Duodenal mucosa (tissue), 2 donors: Measurements from ENCODE around the gene PALLD.

Source experiments
- H3K27ac ChIP-seq: one replicate; pipeline ENCODE4 v1.7.0; 2013; ENCODE audit warnings: low read depth, low read length
- H3K27me3 ChIP-seq, 2 donors: one replicate each; pipeline ENCODE4 v1.7.0; 2013; ENCODE audit warnings: low read length in 2 of 2, control low read depth in 1 of 2; ENCODE audit not compliant: insufficient read depth in 2 of 2, control insufficient read depth in 1 of 2
- H3K36me3 ChIP-seq, 2 donors: one replicate each; pipeline ENCODE4 v1.7.0; 2013; ENCODE audit warnings: low read length in 2 of 2, control low read depth in 1 of 2; ENCODE audit not compliant: insufficient read depth in 2 of 2, control insufficient read depth in 1 of 2
- H3K4me1 ChIP-seq, 2 donors: one replicate each; pipeline ENCODE4 v1.7.0; 2013; ENCODE audit warnings: low read length in 2 of 2, control low read depth in 1 of 2; ENCODE audit not compliant: insufficient read depth in 2 of 2, control insufficient read depth in 1 of 2
- H3K4me3 ChIP-seq, 2 donors: one replicate each; pipeline ENCODE4 v1.7.0; 2013; ENCODE audit warnings: low read length in 2 of 2, low read depth in 1 of 2
- H3K9ac ChIP-seq, 2 donors: one replicate each; pipeline ENCODE4 v1.7.0; 2013; ENCODE audit warnings: low read length in 2 of 2, low read depth in 1 of 2
- H3K9me3 ChIP-seq, 2 donors: one replicate each; pipeline ENCODE4 v1.7.0; 2013; ENCODE audit warnings: low read length in 2 of 2, control low read depth in 1 of 2; ENCODE audit not compliant: control insufficient read depth in 1 of 2

The PALLD gene

GRCh38 chr4:168551945-168552695, 55.3 kb downstream of the PALLD start:
- Histone ChIP-seq H3K4me1 (no peaks in the 10 kb centered on the region), H3K4me3 (no peak overlapping the region), H3K9ac (no peak overlapping the region), H3K9me3 (no peaks in the 10 kb centered on the region), H3K27me3 (no peaks in the 10 kb centered on the region), H3K27ac (no peak overlapping the region), H3K36me3 (no peaks in the 10 kb centered on the region)

DNA sequence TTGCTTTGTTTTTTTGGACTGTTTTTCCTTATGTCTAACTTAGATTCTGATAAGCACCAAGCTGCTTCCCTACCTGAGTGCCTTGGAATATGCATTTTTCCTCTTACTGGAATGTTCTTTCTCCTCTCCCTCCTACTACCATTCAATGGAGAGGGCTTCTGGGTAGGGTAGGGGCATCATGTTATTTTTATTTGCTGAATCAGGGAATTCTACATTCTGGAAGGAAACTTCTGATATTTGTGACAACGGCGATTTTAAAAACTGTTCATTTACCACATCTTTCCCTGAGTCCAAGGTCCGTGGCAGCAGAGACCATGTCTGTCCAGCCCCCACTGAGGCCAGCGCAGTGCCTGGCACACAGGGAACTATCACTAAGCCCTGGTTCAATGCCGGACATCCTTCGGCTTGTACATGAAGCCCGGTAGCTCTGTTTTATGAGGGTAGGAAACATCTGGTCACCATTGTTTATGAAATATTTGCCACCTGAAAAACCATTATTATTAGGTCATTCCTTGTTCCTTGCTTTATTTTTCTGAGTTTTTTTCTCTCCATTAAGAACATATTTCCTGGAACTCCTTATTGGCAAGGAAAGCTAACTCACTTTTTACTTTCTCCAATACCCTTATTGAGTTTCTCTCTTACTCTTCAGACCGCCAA, 57.0 kb downstream of the PALLD start:
- Histone ChIP-seq H3K9ac (no peak overlapping the region), H3K4me3 (no peak overlapping the region), H3K27me3 (no peaks in the 10 kb centered on the region), H3K9me3 (no peaks in the 10 kb centered on the region), H3K27ac (no peak overlapping the region), H3K4me1 (peaks cover 0 to 5% of the 10 kb centered on the region in 2 donors), H3K36me3 (no peaks in the 10 kb centered on the region)

DNA sequence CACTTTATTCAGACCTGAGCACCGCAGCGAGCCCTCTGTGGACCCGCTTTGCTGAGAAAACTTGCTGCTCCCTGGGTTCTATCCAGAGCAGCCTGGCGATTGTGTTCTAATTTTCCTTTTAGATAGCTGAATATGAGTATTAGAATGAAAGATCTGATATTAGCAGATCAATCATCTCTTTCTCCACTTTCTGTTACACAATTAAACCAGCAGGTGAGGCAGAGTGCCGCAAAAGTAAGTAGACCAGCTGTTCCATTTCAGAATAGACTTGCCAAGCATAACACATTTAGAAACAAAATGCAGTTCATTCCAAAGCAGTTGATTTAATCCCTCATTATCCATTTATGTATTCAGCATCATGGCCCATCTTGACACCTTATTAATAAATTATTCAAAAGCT, 58.6 kb downstream of the PALLD start:
- Histone ChIP-seq H3K27ac (no peak overlapping the region), H3K36me3 (no peaks in the 10 kb centered on the region), H3K4me1 (peaks cover 0 to 9% of the 10 kb centered on the region in 2 donors), H3K4me3 (no peak overlapping the region), H3K9ac (no peak overlapping the region), H3K27me3 (no peaks in the 10 kb centered on the region), H3K9me3 (no peaks in the 10 kb centered on the region)

GRCh38 chr4:168557658-168558057, 60.8 kb downstream of the PALLD start:
- no peak overlapping the region for H3K4me3 ChIP-seq
- H3K27me3 ChIP-seq: no peaks in the 10 kb centered on the region
- no peaks in the 10 kb centered on the region for H3K36me3 ChIP-seq
- H3K4me1 ChIP-seq: peaks cover 0 to 9% of the 10 kb centered on the region in 2 donors
- H3K9ac ChIP-seq: no peak overlapping the region
- no peaks in the 10 kb centered on the region for H3K9me3 ChIP-seq
- H3K27ac ChIP-seq: no peak overlapping the region

GRCh38 chr4:168558599-168558998, 61.7 kb downstream of the PALLD start:
- Histone ChIP-seq H3K36me3 (no peaks in the 10 kb centered on the region), H3K9me3 (no peaks in the 10 kb centered on the region), H3K27me3 (no peaks in the 10 kb centered on the region), H3K9ac (no peak overlapping the region), H3K4me3 (no peak overlapping the region), H3K4me1 (peaks cover 0 to 9% of the 10 kb centered on the region in 2 donors), H3K27ac (no peak overlapping the region)

- Histone ChIP-seq H3K9me3 (no peaks in the 10 kb centered on the region), H3K4me3 (no peak overlapping the region)
These were observed 63.6 kb downstream of the PALLD start for GRCh38 chr4:168560184-168561180.

GRCh38 chr4:168562041-168562571, 65.3 kb downstream of the PALLD start:
- no peak overlapping the region for H3K4me3 ChIP-seq
- H3K27ac ChIP-seq: no peak overlapping the region
- H3K36me3 ChIP-seq: no peaks in the 10 kb centered on the region
- no peaks in the 10 kb centered on the region for H3K9me3 ChIP-seq
- no peaks in the 10 kb centered on the region for H3K27me3 ChIP-seq
- no peak overlapping the region for H3K9ac ChIP-seq
- peaks cover 0 to 9% of the 10 kb centered on the region in 2 donors for H3K4me1 ChIP-seq

More at GRCh38 chr4:168560184-168561180, 63.6 kb downstream of the PALLD start:
- H3K9ac ChIP-seq: no peak overlapping the region
- H3K27ac ChIP-seq: no peak overlapping the region
- no peaks in the 10 kb centered on the region for H3K36me3 ChIP-seq
- peaks cover 0 to 9% of the 10 kb centered on the region in 2 donors for H3K4me1 ChIP-seq
- no peaks in the 10 kb centered on the region for H3K27me3 ChIP-seq

DNA sequence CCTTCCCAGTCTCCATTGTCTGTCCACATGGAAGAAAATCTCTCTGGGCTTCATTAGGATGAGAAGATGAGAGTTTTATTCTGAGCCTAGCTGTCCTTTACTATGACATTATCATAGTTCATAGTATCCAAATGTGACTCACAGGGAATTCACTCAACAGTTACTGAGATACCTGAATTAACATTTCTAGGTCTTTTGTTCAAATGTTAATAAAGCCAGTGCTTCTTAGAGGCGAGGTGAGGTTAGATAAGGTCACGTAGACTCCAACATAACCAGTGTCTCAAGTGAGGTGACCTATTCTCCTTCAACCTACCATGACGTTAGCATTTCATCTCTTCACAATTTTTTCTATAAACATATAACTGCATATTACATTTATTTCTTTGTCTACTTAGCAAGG, 67.2 kb downstream of the PALLD start:
- Histone ChIP-seq H3K9me3 (no peaks in the 10 kb centered on the region), H3K4me3 (no peak overlapping the region), H3K27me3 (no peaks in the 10 kb centered on the region), H3K27ac (no peak overlapping the region), H3K9ac (no peak overlapping the region), H3K4me1 (peaks cover 0 to 4% of the 10 kb centered on the region in 2 donors), H3K36me3 (no peaks in the 10 kb centered on the region)

GRCh38 chr4:168565130-168565529, 68.3 kb downstream of the PALLD start:
- H3K27ac ChIP-seq: no peak overlapping the region
- H3K9me3 ChIP-seq: no peaks in the 10 kb centered on the region
- peaks cover 0 to 11% of the 10 kb centered on the region in 2 donors for H3K4me1 ChIP-seq
- no peak overlapping the region for H3K9ac ChIP-seq
- H3K36me3 ChIP-seq: no peaks in the 10 kb centered on the region
- no peak overlapping the region for H3K4me3 ChIP-seq
- no peaks in the 10 kb centered on the region for H3K27me3 ChIP-seq
